WTC11 (cell line): ENCODE results near the gene DTNB. TPM values are rescaled to one million over a fixed set of nuclear protein-coding genes. Genes with fewer than 3 reads are reported as not detected.

Experiments used
- ATAC-seq: fragments of 200-7000 bp; cut with Tn5 transposase; 2 replicates; pipeline ENCODE4 v1.10.0; 2021; ENCODE audit warnings: mild to moderate bottlenecking, moderate library complexity
- CTCF ChIA-PET: fragments of 300-600 bp; sonication (Branson Sonifier 250); formaldehyde crosslinking; loops from one replicate; lab custom pipeline; 2021; ENCODE audit warnings: antibody characterized with exemption; lab: Charles Lee
- POLR2A ChIA-PET: fragments of 350-600 bp; sonication (Branson Sonifier 250); formaldehyde crosslinking; loops from one replicate; lab custom pipeline; 2021; ENCODE audit warnings: antibody characterized with exemption; lab: Charles Lee
- DNase-seq: peaks from one replicate; pipeline ENCODE4 v3.0.0; 2021; ENCODE audit warnings: low spot score
- H3K27ac Mint-ChIP-seq: 2 replicates; pipeline ENCODE4 v1.8.0; 2021; ENCODE audit warnings: mixed read lengths
- H3K27me3 Mint-ChIP-seq: 2 replicates; pipeline ENCODE4 v1.8.0; 2021; ENCODE audit warnings: low read depth, mild to moderate bottlenecking, moderate library complexity, mixed read lengths
- H3K36me3 Mint-ChIP-seq: 2 replicates; pipeline ENCODE4 v1.8.0; 2021; ENCODE audit warnings: mixed read lengths
- H3K4me1 Mint-ChIP-seq: 2 replicates; pipeline ENCODE4 v1.8.0; 2022; ENCODE audit warnings: mixed read lengths
- H3K4me3 Mint-ChIP-seq: 2 replicates; pipeline ENCODE4 v1.8.0; 2021; ENCODE audit warnings: mild to moderate bottlenecking, moderate library complexity, mixed read lengths
- H3K9me3 Mint-ChIP-seq: 2 replicates; pipeline ENCODE4 v1.8.0; 2021; ENCODE audit warnings: mixed read lengths
- EMX1 ChIP-seq: fragments of 250-450 bp; sonication (Bioruptor Pico); IDR thresholded peaks from 2 replicates; pipeline ENCODE4 v1.8.0; 2021; ENCODE audit warnings: mild to moderate bottlenecking
- FOXK1 ChIP-seq: sonication (generic); formaldehyde crosslinking; IDR thresholded peaks from 2 replicates; pipeline ENCODE4 v1.8.0; 2022; ENCODE audit warnings: mild to moderate bottlenecking, moderate library complexity, missing genetic modification reagents
- FOXP1 ChIP-seq: sonication (generic); formaldehyde crosslinking; IDR thresholded peaks from 2 replicates; pipeline ENCODE4 v1.8.0; 2022; ENCODE audit warnings: missing genetic modification reagents, mild to moderate bottlenecking, moderate library complexity, borderline replicate concordance
- GTF2I ChIP-seq: fragments of 250-450 bp; sonication (Bioruptor Pico); conservative IDR thresholded peaks from 2 replicates; pipeline ENCODE4 v1.4.0; 2021; ENCODE audit warnings: mild to moderate bottlenecking
- JUN ChIP-seq: sonication (generic); formaldehyde crosslinking; IDR thresholded peaks from 2 replicates; pipeline ENCODE4 v1.8.0; 2023; ENCODE audit warnings: mild to moderate bottlenecking, missing genetic modification reagents
- MYBL2 ChIP-seq: sonication (generic); formaldehyde crosslinking; IDR thresholded peaks from 2 replicates; pipeline ENCODE4 v1.8.1; 2023; ENCODE audit warnings: mild to moderate bottlenecking, moderate library complexity, missing genetic modification reagents
- NFATC4 ChIP-seq: fragments of 250-450 bp; sonication (Bioruptor Pico); IDR thresholded peaks from 2 replicates; pipeline ENCODE4 v1.9.0; 2021; ENCODE audit warnings: mild to moderate bottlenecking
- NR3C1 ChIP-seq: sonication (generic); formaldehyde crosslinking; conservative IDR thresholded peaks from 2 replicates; pipeline ENCODE4 v1.8.1; 2023; ENCODE audit warnings: low read depth, mild to moderate bottlenecking, missing genetic modification reagents
- SMAD3 ChIP-seq: sonication (generic); formaldehyde crosslinking; IDR thresholded peaks from 2 replicates; pipeline ENCODE4 v1.8.0; 2022; ENCODE audit warnings: missing genetic modification reagents, mild to moderate bottlenecking, borderline replicate concordance
- SOX15 ChIP-seq: fragments of 250-450 bp; sonication (Bioruptor Pico); IDR thresholded peaks from 2 replicates; pipeline ENCODE4 v1.9.0; 2021; ENCODE audit warnings: mild to moderate bottlenecking
- SP1 ChIP-seq: sonication (generic); formaldehyde crosslinking; conservative IDR thresholded peaks from 2 replicates; pipeline ENCODE4 v1.8.1; 2022; ENCODE audit warnings: missing genetic modification reagents
- total RNA-seq: library from RNA; stranded (reverse); gene quantifications from 3 replicates; pipeline ENCODE4 v1.2.3, GENCODE V29; 2021
- TF ChIP-seq, protein P1 (sequence below): sonication (generic); formaldehyde crosslinking; IDR thresholded peaks from 2 replicates; pipeline ENCODE4 v1.8.1; 2023; ENCODE audit warnings: mild to moderate bottlenecking, missing genetic modification reagents
- TF ChIP-seq, protein P2 (sequence below): fragments of 250-450 bp; sonication (Bioruptor Pico); conservative IDR thresholded peaks from 2 replicates; pipeline ENCODE4 v1.9.0; 2021; ENCODE audit warnings: mild to moderate bottlenecking
- TF ChIP-seq, protein P3 (sequence below): sonication (generic); formaldehyde crosslinking; IDR thresholded peaks from 2 replicates; pipeline ENCODE4 v1.8.1; 2023; ENCODE audit warnings: mild to moderate bottlenecking, missing genetic modification reagents
- TF ChIP-seq, protein P4 (sequence below): fragments of 200-600 bp; IDR thresholded peaks from 2 replicates; pipeline ENCODE4 v1.8.0; 2022; ENCODE audit warnings: antibody characterized with exemption
- TF ChIP-seq, protein P5 (sequence below): sonication (generic); formaldehyde crosslinking; IDR thresholded peaks from 2 replicates; pipeline ENCODE4 v1.8.0; 2022; ENCODE audit warnings: mild to moderate bottlenecking, missing genetic modification reagents
- TF ChIP-seq, protein P6 (sequence below): sonication (generic); formaldehyde crosslinking; IDR thresholded peaks from 2 replicates; pipeline ENCODE4 v1.8.1; 2023; ENCODE audit warnings: mild to moderate bottlenecking, missing genetic modification reagents, moderate library complexity

Gene DTNB
- total RNA-seq, 1 experiment from 2014 or later: 39.9 TPM

DNA sequence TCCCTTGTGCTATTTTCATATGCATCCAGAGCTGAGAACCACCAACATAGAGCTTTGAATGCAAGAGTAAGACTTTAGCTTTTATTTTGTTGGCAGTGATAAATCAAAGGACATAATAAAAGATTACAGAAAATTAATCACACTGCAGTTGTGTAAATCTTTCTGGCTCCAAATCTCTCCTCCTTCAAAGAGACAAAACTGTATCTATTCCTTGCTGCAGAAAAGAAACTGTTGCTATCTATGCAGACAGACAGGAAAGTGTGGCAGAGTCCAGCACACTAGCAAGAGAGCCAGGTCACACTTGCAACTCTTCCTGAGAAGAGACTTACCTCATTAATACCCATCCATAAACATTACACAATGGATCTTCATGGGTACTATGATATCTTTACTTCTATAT lies 57.5 kb downstream of the DTNB start (continued):
- no peak for TF ChIP-seq SMAD3 (CRISPR knock-in tag)
- no peak for TF ChIP-seq FOXK1 (CRISPR knock-in tag)
- TF ChIP-seq, all 79 proteins: peak for 0

DNA sequence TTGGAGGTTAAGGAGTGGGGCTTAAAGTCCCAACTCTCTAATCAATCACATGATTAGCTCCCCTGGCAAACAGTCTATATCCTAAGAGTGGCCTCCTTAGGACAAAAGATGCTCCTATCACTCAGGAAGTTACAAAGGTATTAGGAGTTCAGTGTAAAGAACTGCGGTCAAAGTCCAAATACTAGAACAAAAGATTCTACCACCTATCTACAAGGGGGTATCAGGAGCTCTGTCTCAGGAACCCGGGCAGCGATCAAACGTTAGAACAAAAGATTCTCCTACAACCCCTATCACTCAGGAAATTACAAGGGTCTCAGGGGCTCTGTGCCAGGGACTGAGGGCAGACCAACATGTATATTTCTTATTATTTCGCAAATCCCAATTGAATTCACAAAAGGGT lies 58.0 kb downstream of the DTNB start:
- ATAC-seq (peak; percentile 28; the same call in 1 of the 2 replicates), DNase-seq (no peak)
- POLR2A ChIA-PET: interaction anchor here (0.9 kb wide), 1 partner anchor 36 kb away, joined by 3 read pairs; no protein-coding TSS in a partner anchor
- Mint-ChIP-seq H3K27ac (peak overlapping the region; percentile 22; the same call in 1 of the 2 replicates), H3K36me3 (peaks cover 4% of the 10 kb centered on the region; the same call in 1 of the 2 replicates), H3K27me3 (no peaks in the 10 kb centered on the region), H3K4me3 (no peak overlapping the region), H3K4me1 (peaks cover 16% of the 10 kb centered on the region), H3K9me3 (0 out of 2 replicates have a peak, but pooled peaks cover 3% of the 10 kb centered on the region)
- CTCF ChIA-PET: interaction anchor here (1.7 to 2.6 kb wide), 2 partner anchors 8 to 49 kb away, joined by 9 to 21 read pairs; no protein-coding TSS in a partner anchor
- no peak for TF ChIP-seq SP1 (CRISPR knock-in tag)
- no peak for TF ChIP-seq FOXP1 (CRISPR knock-in tag)
- TF ChIP-seq MYBL2: no peak
- TF ChIP-seq NFATC4 (CRISPR knock-in tag): no peak
- TF ChIP-seq JUN (CRISPR knock-in tag): no peak
- TF ChIP-seq, protein P1, sequence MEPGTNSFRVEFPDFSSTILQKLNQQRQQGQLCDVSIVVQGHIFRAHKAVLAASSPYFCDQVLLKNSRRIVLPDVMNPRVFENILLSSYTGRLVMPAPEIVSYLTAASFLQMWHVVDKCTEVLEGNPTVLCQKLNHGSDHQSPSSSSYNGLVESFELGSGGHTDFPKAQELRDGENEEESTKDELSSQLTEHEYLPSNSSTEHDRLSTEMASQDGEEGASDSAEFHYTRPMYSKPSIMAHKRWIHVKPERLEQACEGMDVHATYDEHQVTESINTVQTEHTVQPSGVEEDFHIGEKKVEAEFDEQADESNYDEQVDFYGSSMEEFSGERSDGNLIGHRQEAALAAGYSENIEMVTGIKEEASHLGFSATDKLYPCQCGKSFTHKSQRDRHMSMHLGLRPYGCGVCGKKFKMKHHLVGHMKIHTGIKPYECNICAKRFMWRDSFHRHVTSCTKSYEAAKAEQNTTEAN (CRISPR knock-in tag): no peak
- TF ChIP-seq, protein P2, sequence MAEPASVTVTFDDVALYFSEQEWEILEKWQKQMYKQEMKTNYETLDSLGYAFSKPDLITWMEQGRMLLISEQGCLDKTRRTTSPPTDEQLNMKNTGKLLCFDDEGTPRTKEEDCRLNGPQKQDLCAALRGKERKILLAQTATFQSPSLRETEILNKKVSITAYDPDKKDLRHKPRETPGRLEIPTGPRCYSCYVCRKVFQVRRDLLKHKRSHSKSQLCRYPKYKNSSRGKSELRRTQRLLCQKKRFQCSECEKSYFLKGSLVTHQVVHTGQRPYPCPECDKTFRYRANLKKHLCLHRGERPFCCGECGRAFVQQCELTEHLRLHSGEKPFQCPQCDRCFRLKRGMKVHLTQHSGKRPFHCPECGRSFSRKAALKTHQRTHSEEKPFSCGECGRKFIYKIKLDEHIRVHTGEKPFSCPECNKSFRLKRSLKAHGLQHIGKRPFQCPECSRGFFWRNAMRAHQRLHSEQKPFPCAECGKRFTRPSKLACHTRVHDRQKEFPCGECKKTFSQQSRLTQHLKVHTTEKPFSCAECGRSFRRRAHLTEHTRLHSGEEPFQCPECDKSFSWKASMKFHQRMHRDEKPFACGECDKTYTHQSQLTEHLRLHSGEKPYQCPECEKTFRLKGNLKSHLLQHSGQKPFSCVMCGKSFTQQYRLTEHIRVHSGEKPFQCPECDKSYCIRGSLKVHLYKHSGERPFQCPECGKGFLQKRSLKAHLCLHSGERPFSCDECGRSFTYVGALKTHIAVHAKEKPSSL (CRISPR knock-in tag): no peak
- TF ChIP-seq, protein P3, sequence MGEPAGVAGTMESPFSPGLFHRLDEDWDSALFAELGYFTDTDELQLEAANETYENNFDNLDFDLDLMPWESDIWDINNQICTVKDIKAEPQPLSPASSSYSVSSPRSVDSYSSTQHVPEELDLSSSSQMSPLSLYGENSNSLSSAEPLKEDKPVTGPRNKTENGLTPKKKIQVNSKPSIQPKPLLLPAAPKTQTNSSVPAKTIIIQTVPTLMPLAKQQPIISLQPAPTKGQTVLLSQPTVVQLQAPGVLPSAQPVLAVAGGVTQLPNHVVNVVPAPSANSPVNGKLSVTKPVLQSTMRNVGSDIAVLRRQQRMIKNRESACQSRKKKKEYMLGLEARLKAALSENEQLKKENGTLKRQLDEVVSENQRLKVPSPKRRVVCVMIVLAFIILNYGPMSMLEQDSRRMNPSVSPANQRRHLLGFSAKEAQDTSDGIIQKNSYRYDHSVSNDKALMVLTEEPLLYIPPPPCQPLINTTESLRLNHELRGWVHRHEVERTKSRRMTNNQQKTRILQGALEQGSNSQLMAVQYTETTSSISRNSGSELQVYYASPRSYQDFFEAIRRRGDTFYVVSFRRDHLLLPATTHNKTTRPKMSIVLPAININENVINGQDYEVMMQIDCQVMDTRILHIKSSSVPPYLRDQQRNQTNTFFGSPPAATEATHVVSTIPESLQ (CRISPR knock-in tag): no peak
- TF ChIP-seq NR3C1 (CRISPR knock-in tag): no peak
- TF ChIP-seq GTF2I (CRISPR knock-in tag): no peak
- TF ChIP-seq, protein P4, sequence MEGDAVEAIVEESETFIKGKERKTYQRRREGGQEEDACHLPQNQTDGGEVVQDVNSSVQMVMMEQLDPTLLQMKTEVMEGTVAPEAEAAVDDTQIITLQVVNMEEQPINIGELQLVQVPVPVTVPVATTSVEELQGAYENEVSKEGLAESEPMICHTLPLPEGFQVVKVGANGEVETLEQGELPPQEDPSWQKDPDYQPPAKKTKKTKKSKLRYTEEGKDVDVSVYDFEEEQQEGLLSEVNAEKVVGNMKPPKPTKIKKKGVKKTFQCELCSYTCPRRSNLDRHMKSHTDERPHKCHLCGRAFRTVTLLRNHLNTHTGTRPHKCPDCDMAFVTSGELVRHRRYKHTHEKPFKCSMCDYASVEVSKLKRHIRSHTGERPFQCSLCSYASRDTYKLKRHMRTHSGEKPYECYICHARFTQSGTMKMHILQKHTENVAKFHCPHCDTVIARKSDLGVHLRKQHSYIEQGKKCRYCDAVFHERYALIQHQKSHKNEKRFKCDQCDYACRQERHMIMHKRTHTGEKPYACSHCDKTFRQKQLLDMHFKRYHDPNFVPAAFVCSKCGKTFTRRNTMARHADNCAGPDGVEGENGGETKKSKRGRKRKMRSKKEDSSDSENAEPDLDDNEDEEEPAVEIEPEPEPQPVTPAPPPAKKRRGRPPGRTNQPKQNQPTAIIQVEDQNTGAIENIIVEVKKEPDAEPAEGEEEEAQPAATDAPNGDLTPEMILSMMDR: no peak
- TF ChIP-seq, protein P5, sequence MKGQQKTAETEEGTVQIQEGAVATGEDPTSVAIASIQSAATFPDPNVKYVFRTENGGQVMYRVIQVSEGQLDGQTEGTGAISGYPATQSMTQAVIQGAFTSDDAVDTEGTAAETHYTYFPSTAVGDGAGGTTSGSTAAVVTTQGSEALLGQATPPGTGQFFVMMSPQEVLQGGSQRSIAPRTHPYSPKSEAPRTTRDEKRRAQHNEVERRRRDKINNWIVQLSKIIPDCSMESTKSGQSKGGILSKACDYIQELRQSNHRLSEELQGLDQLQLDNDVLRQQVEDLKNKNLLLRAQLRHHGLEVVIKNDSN (CRISPR knock-in tag): no peak
- no peak for TF ChIP-seq EMX1 (CRISPR knock-in tag)
- TF ChIP-seq SOX15 (CRISPR knock-in tag): no peak
- TF ChIP-seq, protein P6, sequence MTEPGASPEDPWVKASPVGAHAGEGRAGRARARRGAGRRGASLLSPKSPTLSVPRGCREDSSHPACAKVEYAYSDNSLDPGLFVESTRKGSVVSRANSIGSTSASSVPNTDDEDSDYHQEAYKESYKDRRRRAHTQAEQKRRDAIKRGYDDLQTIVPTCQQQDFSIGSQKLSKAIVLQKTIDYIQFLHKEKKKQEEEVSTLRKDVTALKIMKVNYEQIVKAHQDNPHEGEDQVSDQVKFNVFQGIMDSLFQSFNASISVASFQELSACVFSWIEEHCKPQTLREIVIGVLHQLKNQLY (CRISPR knock-in tag): no peak
